IMR-90 (cell line): ENCODE data around the gene AADACL4. TPM values are rescaled to one million over a fixed set of nuclear protein-coding genes. Genes with fewer than 3 reads are reported as not detected.

Source experiments
- ATAC-seq: fragments of 200-7000 bp; cut with Tn5 transposase; 2 replicates; pipeline ENCODE4 v1.9.1; 2020; ENCODE audit warnings: low read depth, mild to moderate bottlenecking, moderate library complexity
- BruUV-seq: library from RNA; stranded (reverse); fragments of 400-500 nt; replicated peaks from 2 replicates; lab custom pipeline; 2021; lab: Mats Ljungman, UMichigan
- CTCF ChIA-PET: fragments of 300-600 bp; formaldehyde crosslinking; extraction: SDS; loops from one replicate; lab custom pipeline; 2021; ENCODE audit warnings: antibody characterized with exemption; lab: Yijun Ruan, JAX
- POLR2A ChIA-PET: fragments of 300-600 bp; sonication (Branson Sonifier 250); formaldehyde crosslinking; loops from one replicate; lab custom pipeline; 2022; ENCODE audit warnings: antibody characterized with exemption; ENCODE audit not compliant: unreplicated experiment; lab: Charles Lee
- DNase-seq: peaks from one replicate; pipeline ENCODE4 v3.0.0; 2013
- H2AFZ ChIP-seq: replicated peaks from 2 replicates; pipeline ENCODE3; 2013; ENCODE audit warnings: low read length, mild to moderate bottlenecking; ENCODE audit not compliant: poor library complexity
- H2AK5ac ChIP-seq: 2 replicates; pipeline ENCODE4 v1.6.1; 2013; ENCODE audit warnings: low read depth, low read length, inconsistent platforms
- H2AK9ac ChIP-seq: replicated peaks from 2 replicates; pipeline ENCODE3; 2013; ENCODE audit warnings: mild to moderate bottlenecking, low read depth, low read length, moderate library complexity; ENCODE audit not compliant: poor library complexity
- H2BK120ac ChIP-seq: 2 replicates; pipeline ENCODE4 v1.6.1; 2013; ENCODE audit warnings: low read depth, low read length, inconsistent platforms
- H2BK15ac ChIP-seq: 3 replicates; pipeline ENCODE4 v1.6.1; 2013; ENCODE audit warnings: low read depth, low read length, inconsistent platforms
- H2BK20ac ChIP-seq: 2 replicates; pipeline ENCODE4 v1.6.1; 2013; ENCODE audit warnings: low read depth, mild to moderate bottlenecking, inconsistent platforms, low read length, moderate library complexity
- H2BK5ac ChIP-seq: 2 replicates; pipeline ENCODE4 v1.6.1; 2013; ENCODE audit warnings: mild to moderate bottlenecking, low read depth, low read length, inconsistent platforms; ENCODE audit not compliant: poor library complexity, severe bottlenecking
- H3K14ac ChIP-seq: replicated peaks from 2 replicates; pipeline ENCODE4 v1.6.1; 2013; ENCODE audit warnings: low read depth, low read length, inconsistent platforms
- H3K18ac ChIP-seq: 2 replicates; pipeline ENCODE4 v1.6.1; 2013; ENCODE audit warnings: low read depth, low read length, control low read depth
- H3K23ac ChIP-seq: 2 replicates; pipeline ENCODE4 v1.6.1; 2013; ENCODE audit warnings: low read depth, low read length, inconsistent platforms
- H3K27ac ChIP-seq: 2 replicates; pipeline ENCODE4 v1.5.1; 2013; ENCODE audit warnings: mild to moderate bottlenecking, control low read depth, low read length; ENCODE audit not compliant: insufficient read depth
- H3K27me3 ChIP-seq: 2 replicates; pipeline ENCODE4 v1.6.1; 2013; ENCODE audit warnings: low read length; ENCODE audit not compliant: control insufficient read depth, insufficient read depth
- H3K36me3 ChIP-seq: 2 replicates; pipeline ENCODE4 v1.6.1; 2013; ENCODE audit warnings: low read length, mixed read lengths; ENCODE audit not compliant: control insufficient read depth, insufficient read depth
- H3K4ac ChIP-seq: 2 replicates; pipeline ENCODE4 v1.6.1; 2013; ENCODE audit warnings: low read depth, low read length, inconsistent platforms
- H3K4me1 ChIP-seq: 2 replicates; pipeline ENCODE4 v1.6.1; 2013; ENCODE audit warnings: low read length, mixed read lengths; ENCODE audit not compliant: control insufficient read depth, insufficient read depth
- H3K4me2 ChIP-seq: 2 replicates; pipeline ENCODE4 v1.6.1; 2013; ENCODE audit warnings: low read depth, mild to moderate bottlenecking, control low read depth, low read length, moderate library complexity
- H3K4me3 ChIP-seq: 2 replicates; pipeline ENCODE4 v1.5.1; 2013; ENCODE audit warnings: low read depth, mild to moderate bottlenecking, control low read depth, low read length, moderate library complexity; ENCODE audit not compliant: insufficient read depth
- H3K56ac ChIP-seq: 2 replicates; pipeline ENCODE4 v1.6.1; 2013; ENCODE audit warnings: low read length, inconsistent platforms; ENCODE audit not compliant: insufficient read depth; ENCODE audit errors: extremely low read depth
- H3K79me1 ChIP-seq, 2 experiments: 2 replicates each; pipeline ENCODE4 v1.6.1; 2013; ENCODE audit warnings: low read length in 2 of 2, inconsistent platforms in 1 of 2, low read depth in 1 of 2
- H3K9ac ChIP-seq: 2 replicates; pipeline ENCODE4 v1.6.1; 2013; ENCODE audit warnings: low read depth, low read length, control low read depth
- H3K9me1 ChIP-seq: 2 replicates; pipeline ENCODE4 v1.6.1; 2013; ENCODE audit warnings: low read length, inconsistent platforms; ENCODE audit not compliant: insufficient read depth
- H3K9me3 ChIP-seq: 2 replicates; pipeline ENCODE4 v1.6.1; 2013; ENCODE audit warnings: low read length; ENCODE audit not compliant: control insufficient read depth, insufficient read depth
- H4K20me1 ChIP-seq: 2 replicates; pipeline ENCODE4 v1.6.1; 2013; ENCODE audit warnings: low read length, inconsistent platforms; ENCODE audit not compliant: insufficient read depth
- H4K5ac ChIP-seq: 2 replicates; pipeline ENCODE4 v1.6.1; 2013; ENCODE audit warnings: mild to moderate bottlenecking, low read depth, low read length, control low read depth
- H4K8ac ChIP-seq, 2 experiments: 2 replicates each; pipeline ENCODE4 v1.6.1; 2013; ENCODE audit warnings: low read depth in 2 of 2, low read length in 2 of 2, control low read depth in 1 of 2, inconsistent platforms in 1 of 2
- H4K91ac ChIP-seq: 2 replicates; pipeline ENCODE4 v1.6.1; 2013; ENCODE audit warnings: low read depth, low read length, inconsistent platforms; ENCODE audit not compliant: insufficient read depth
- CEBPB ChIP-seq: IDR thresholded peaks from 2 replicates; pipeline ENCODE4 v1.6.1; 2012; ENCODE audit warnings: low read depth, low read length, improper control_type of control experiment
- FOS ChIP-seq: fragments of 150-350 bp; IDR thresholded peaks from 2 replicates; pipeline ENCODE4 v1.6.1; 2016; ENCODE audit warnings: low read depth, low read length
- MAZ ChIP-seq: IDR thresholded peaks from 2 replicates; pipeline ENCODE4 v1.6.1; 2012; ENCODE audit warnings: low read depth, mild to moderate bottlenecking, low read length, improper control_type of control experiment, moderate library complexity, borderline replicate concordance
- RFX5 ChIP-seq: IDR thresholded peaks from 2 replicates; pipeline ENCODE4 v1.8.0; 2012; ENCODE audit warnings: low read depth, mild to moderate bottlenecking, low read length, moderate library complexity
- USF2 ChIP-seq: fragments of 150-350 bp; IDR thresholded peaks from 2 replicates; pipeline ENCODE4 v1.6.1; 2017; ENCODE audit warnings: mild to moderate bottlenecking, antibody characterized with exemption, low read length, low read depth
- WGBS, 2 experiments: methylation state at CpG; one replicate each; pipeline versions ENCODE4 v1.1.5 to v1.1.7; 2013; ENCODE audit warnings: missing lambda C conversion rate in 2 of 2; ENCODE audit not compliant: insufficient read length in 1 of 2; ENCODE audit errors: extremely low coverage in 2 of 2; 5-methylcytosine and 5-hydroxymethylcytosine counted together
- dilution Hi-C: fragments of 300-500 bp; cut with HindIII; formaldehyde crosslinking; loops from one replicate; pipeline ENCODE4 v1.14.3; 2018; ENCODE audit warnings: low sequenced_read_pairs; ENCODE audit not compliant: unreplicated experiment
- in situ Hi-C: fragments of 300-500 bp; cut with MboI; formaldehyde crosslinking; loops from 3 replicates; pipeline ENCODE4 v1.14.3; 2019; ENCODE audit warnings: low sequenced_read_pairs, inconsistent platforms, mixed read lengths
- intact Hi-C: fragments of 100-400 bp; cut with micrococcal nuclease; formaldehyde crosslinking; loops from 2 replicates; pipeline ENCODE4 v1.10.0; 2022
- polyA plus RNA-seq, 3 experiments: library from polyadenylated mRNA; depleted of rRNA; stranded (reverse); fragments of >200 nt; gene quantifications; 2 replicates each; pipeline ENCODE4 v1.2.3, GENCODE V29; 2012; ENCODE audit warnings: low replicate concordance in 1 of 3
- total RNA-seq: library from RNA; depleted of rRNA; stranded (reverse); fragments of >200 nt; gene quantifications from 2 replicates; pipeline ENCODE4 v1.2.3, GENCODE V29; 2012

AADACL4 gene
- total and polyA plus RNA-seq, 2 of the 4 experiments (the other 2 are of a cell fraction), result not detected

- WGBS, 2 experiments, result 80% methylated on average over 10 of the region's 18 CpGs; no CpG with 5 or more reads in 1 of the 2 experiments
- H3K4me2 ChIP-seq, result no peak overlapping the region
- H3K14ac ChIP-seq, result no peak overlapping the region
- peaks cover 14% of the 10 kb centered on the region for H3K9me3 ChIP-seq
- H3K23ac ChIP-seq, result no peak overlapping the region
- H3K27me3 ChIP-seq, result peaks cover 27% of the 10 kb centered on the region
- no peak overlapping the region for H3K27ac ChIP-seq
- no peak overlapping the region for H4K5ac ChIP-seq
- no peak overlapping the region for H3K56ac ChIP-seq
- H3K4me3 ChIP-seq, result no peak overlapping the region
- H2BK15ac ChIP-seq, result no peak overlapping the region
- dilution Hi-C loops, result no loop called here
- BruUV-seq, result no TSS peak
- TF ChIP-seq FOS (no peak), MAZ (no peak), CEBPB (no peak), USF2 (no peak), RFX5 (no peak)
- no peak overlapping the region for H2AK9ac ChIP-seq
- DNase-seq, result no peak
- H3K4ac ChIP-seq, result no peak overlapping the region
- H2BK5ac ChIP-seq, result no peak overlapping the region
- no peak for ATAC-seq
- no peak overlapping the region for H2BK20ac ChIP-seq
- intact Hi-C loops, result no loop called here
- ChIA-PET POLR2A (no interaction called here), CTCF (interaction anchor here (0.6 kb wide), 1 partner anchor 336 kb away, joined by 3 read pairs; no protein-coding TSS in a partner anchor)
- no peaks in the 10 kb centered on the region for H3K36me3 ChIP-seq
- no peak overlapping the region for H4K91ac ChIP-seq
- H4K8ac ChIP-seq, result no peak overlapping the region
- no peaks in the 10 kb centered on the region for H3K79me1 ChIP-seq
- no peaks in the 10 kb centered on the region for H4K20me1 ChIP-seq
- no peak overlapping the region for H2AFZ ChIP-seq
- no peak overlapping the region for H3K18ac ChIP-seq
- H2AK5ac ChIP-seq, result no peak overlapping the region
- no peaks in the 10 kb centered on the region for H3K9me1 ChIP-seq
- in situ Hi-C loops, result no loop called here
- no peak overlapping the region for H2BK120ac ChIP-seq
- H3K4me1 ChIP-seq, result peaks cover 3% of the 10 kb centered on the region; the same call in 1 of the 2 replicates
- H3K9ac ChIP-seq, result no peak overlapping the region
Measured at GRCh38 chr1:12634696-12635202, 9.1 kb upstream of the AADACL4 start.
